ENCODE data around the gene RFX4.
"Not testable (repeated sequence)": the region's sequence is repeated elsewhere in the genome, so short reads cannot be mapped to it uniquely, and the experiment has no call there.

The RFX4 gene

GRCh38 chr12:106726603-106727202, 143.9 kb downstream of the RFX4 start:
- DNase-seq (ENCODE audit: low read depth in 2 of 2) = not testable (repeated sequence)

- no peak for DNase-seq (ENCODE audit: low read depth in 2 of 2)
Measured at GRCh38 chr12:106729611-106730010, 146.8 kb downstream of the RFX4 start.

DNA sequence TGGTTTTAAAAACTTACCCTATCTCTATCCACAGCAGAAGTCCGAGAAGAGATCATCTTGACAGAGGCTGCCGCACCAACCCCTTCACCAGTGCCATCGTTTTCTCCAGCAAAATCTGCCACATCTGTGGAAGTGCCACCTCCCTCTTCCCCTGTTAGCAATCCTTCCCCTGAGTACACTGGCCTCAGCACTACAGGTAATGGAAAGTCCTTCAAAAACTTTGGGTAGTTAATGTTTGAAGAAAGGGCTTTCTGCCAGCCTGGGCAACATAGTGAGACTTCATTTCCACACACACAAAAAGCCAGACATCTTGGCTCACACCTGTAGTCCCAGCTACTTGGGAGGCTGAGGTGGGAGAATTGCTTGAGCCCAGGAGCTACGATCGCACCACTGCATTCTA, 150.1 kb downstream of the RFX4 start:
- DNase-seq (ENCODE audit: low read depth in 2 of 2) = no peak

DNA sequence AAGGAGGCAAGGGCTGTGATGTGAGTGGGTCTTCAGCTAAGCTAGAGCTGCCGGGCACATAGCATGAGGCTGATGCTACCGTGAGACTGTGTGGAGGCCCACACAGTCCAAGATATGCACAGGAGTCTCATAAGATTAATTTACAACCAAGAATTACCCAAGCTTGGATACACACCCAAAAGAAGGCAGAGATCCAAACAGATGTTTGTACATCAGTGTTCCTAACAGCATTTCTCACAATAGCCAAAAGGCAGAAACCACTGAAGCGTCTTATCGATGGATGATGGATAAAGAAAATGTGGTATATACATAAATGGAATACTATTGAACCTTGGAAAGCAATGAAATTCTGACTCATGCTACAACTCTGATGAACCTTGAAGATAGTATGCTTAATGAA, 150.9 kb downstream of the RFX4 start:
- no peak for DNase-seq (ENCODE audit: low read depth in 2 of 2)

GRCh38 chr12:106736051-106736957, 153.5 kb downstream of the RFX4 start:
- no peak for DNase-seq (ENCODE audit: low read depth in 2 of 2)

DNA sequence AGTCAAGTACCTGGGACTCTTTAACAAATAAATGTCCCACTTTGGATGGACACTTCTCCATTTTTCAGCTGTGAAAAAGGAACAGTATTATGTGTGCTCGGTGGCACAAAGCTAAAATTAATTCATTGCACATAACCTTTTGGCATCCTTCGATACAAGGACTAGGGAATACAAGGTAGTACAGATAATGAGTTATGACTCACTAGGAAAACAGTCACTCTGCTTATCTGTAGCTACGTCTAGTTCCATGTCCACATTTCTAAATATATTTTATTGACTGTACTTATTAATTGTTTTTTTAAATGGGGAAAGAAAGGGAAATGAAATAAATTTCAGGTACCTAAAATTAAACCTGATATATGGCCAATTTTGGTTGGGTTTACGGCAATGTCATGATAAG, 156.5 kb downstream of the RFX4 start:
- no peak for DNase-seq (ENCODE audit: low read depth in 2 of 2)

GRCh38 chr12:106739815-106740530, 157.2 kb downstream of the RFX4 start:
- DNase-seq (ENCODE audit: low read depth in 2 of 2) = no peak

DNA sequence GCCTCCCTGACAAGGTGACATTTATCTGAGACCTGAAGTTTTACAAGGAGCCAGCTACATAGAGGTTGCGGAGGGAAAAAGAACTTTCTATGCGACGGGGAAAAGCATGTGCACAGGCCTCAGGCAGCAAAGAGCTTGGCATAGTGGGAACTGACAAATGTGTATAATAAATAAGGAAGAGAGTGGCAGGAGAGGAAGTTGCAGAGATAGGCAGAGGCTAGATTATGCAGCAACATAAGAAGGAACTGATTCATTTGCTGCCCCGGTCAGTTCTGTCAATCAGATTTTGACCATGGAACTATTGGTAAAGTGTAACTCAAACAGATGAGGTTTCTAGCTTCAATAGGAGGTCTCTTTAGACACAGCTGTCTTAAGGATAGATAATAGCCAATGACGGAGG, 158.0 kb downstream of the RFX4 start:
- no peak for DNase-seq (ENCODE audit: low read depth in 2 of 2)

- no peak for DNase-seq (ENCODE audit: low read depth in 2 of 2)
Measured at GRCh38 chr12:106741247-106741646, 158.4 kb downstream of the RFX4 start.

DNA sequence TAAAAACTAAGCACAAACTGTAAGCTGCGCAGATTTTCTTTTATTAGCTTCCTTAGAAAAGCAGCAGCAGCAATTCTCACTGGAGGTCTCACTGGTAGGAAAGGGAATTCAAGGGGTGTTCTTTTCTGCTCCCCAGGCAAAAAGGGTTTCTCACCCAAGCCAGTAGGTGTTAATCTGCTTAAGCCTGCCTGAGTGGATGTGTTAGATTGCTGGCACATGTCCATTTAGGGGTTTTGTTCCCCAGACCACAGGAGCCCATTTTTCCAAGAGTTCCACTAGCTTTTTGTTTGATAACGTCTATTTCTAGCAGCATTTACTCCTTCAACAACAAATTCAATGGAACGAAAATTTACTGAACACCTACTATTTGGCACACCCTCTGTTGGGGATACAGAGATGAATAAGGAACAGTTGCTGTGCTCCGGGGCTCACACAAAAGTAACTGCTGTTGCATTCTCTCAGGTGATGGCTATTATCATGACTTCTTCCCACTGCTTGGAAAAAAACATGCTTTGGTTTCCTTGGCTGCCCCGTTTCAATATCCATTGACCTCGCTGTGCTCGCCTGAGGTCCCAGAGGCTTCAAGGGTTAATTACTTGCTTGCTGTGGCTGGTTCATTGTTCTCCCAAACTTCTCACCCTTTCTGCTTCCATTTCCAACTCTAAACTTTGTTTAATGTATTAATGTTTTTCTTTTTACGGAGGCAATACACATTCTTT, 160.6 kb downstream of the RFX4 start:
- no peak for DNase-seq (ENCODE audit: low read depth in 2 of 2)

GRCh38 chr12:106744600-106744999, 161.8 kb downstream of the RFX4 start:
- no peak for DNase-seq (ENCODE audit: low read depth in 2 of 2)

DNA sequence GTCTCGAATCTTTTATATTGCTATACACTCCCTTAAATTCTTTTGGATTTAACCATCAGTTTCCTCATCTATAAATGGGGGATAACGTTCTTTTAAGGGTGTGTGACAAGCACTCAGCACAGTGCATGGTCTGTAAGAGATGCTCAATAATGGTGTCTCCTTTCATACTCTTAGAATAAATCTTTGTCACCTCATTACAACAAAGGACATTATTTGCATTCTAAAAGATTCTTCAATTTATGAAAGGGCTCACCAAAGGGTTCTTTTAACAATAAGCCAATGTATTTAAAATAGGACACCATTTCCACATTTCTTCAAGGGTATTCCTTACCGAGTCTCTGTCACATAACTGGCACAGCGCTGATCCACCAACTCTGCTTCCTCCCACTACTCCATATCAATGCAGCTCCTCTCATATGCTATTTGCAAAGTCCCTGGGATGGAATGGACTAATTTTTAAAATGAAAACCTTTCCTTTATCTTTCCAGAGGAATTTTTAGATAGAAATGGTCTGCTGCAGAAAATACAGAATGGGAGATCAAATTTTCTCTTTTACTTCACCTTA, 162.5 kb downstream of the RFX4 start:
- DNase-seq (ENCODE audit: low read depth in 2 of 2) = no peak

- no peak for DNase-seq (ENCODE audit: low read depth in 2 of 2)
Measured at GRCh38 chr12:106747973-106748436, 165.2 kb downstream of the RFX4 start.

GRCh38 chr12:106750524-106750923, 167.7 kb downstream of the RFX4 start:
- DNase-seq (ENCODE audit: low read depth in 2 of 2) = no peak

DNA sequence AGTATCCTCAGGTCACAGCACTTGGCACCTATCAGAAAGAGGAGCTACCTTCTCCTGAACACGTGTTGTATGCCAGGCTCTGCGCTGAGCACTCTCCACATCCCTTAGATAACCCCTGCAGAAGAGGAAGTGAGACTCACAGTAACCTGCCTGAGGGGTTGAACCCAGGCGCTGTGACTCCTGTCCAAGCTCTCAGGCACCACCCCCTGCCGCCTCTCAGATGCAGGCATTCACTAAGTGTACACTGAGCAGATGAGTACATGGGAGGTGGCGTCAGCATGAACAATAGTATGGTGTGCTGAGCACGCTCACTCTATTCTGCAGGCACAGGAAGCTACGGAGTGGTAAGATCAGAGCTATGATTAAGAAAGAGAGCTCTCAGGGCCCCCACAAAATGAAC, 170.7 kb downstream of the RFX4 start:
- peak in 1 of 2 donors; percentile 26 for DNase-seq (ENCODE audit: low read depth in 2 of 2)

- no peak for DNase-seq (ENCODE audit: low read depth in 2 of 2)
Measured at GRCh38 chr12:106754331-106754730, 171.5 kb downstream of the RFX4 start.

GRCh38 chr12:106757623-106758348, 175.0 kb downstream of the RFX4 start:
- no peak for DNase-seq (ENCODE audit: low read depth in 2 of 2)

DNA sequence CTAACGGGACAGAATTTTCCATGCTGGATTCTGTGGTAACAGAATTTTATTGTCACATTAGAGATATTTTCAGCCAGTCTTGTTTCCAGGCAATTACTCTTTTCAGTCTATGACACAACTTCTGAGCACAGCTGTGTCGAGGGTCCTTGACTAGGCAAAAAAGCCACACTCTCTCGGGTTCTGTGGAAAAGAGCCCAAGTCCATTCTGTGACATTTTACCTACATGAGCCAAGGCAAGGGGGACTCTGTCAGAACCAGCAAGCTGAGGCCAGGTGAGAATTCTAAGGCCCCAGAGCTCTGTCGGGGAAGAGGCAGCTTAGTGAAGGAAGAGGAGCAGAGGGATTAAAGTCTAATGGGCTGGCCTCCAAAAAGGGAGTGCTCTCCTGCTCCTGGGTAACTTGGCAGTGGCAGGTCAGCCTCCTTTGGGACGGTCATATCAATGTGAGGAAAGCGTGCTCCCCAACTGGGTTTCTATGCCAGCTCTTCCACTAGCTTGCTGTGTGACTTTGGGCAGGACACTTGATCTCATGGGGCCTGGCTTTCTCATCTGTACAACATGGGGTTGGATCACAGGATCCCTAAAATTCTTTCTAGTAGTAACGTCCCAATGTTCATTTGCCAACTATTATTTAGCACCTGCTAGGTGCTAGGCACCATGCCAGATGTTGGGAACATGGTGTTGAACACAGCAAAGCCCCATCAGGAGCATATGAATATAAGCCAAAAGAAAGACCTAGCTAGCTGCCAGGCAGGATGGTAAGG, 175.7 kb downstream of the RFX4 start:
- DNase-seq (ENCODE audit: low read depth in 2 of 2) = no peak

DNA sequence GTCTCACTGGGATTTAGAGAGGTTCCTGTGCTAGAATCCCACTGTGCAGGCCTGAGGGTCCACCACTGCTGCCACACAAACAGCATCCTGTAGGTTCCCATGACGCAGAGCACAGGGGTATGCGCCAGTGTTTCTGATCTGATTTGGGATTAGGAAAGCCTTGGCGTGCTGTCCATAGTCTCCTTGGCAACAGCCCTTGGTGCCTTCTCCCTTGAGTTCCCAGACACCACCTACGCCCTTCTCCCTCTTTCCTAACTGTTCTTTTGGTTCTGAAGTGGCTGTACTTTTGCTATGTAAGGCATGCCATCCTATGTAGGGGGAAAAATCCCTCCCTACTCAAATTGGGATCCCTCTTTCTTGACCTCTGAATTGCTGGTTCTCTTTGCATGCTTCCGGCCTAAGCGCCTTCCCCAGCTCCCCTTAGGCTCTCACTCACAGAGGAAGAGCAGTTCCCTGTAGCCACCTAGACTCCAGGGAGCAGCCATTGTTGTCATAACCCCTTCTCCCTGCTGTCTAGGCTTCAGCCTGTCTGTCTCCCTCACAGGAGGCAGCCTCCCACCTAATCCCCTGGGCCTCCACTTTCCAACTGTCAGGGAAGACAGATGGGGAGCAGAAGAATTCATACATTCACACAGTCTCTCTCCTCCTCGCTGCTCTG, 176.9 kb downstream of the RFX4 start:
- no peak for DNase-seq (ENCODE audit: low read depth in 2 of 2)

DNA sequence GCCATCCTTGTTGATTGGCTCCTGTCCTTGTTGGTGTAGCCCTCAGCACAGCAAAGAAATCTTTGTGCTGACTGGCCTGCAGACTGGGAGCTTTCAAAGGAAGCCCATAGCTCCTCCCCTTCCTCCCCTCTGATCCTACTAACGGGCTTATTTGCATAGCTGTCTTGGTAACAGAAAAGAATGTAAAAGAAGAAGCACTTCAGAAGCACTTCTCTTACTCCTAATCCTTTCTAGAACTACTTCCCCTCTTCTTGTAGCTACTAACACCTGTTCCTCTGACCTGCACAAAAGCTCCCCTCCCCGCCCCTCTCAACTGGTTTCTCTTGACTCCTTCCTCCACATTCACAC, 177.4 kb downstream of the RFX4 start:
- DNase-seq (ENCODE audit: low read depth in 2 of 2) = no peak
